BE2C (cell line): Measurements from ENCODE around the gene SKI.

ENCODE experiments used
- DNase-seq: peaks from one replicate; pipeline ENCODE4 v3.0.0-alpha.2; 2020
- H3K27me3 ChIP-seq: fragments of 250-450 bp; sonication (Bioruptor Pico); 2 replicates; pipeline ENCODE4 v1.5.1; 2020; ENCODE audit warnings: mild to moderate bottlenecking
- H3K36me3 ChIP-seq: fragments of 250-450 bp; sonication (Bioruptor Pico); 2 replicates; pipeline ENCODE4 v1.5.1; 2020; ENCODE audit warnings: mild to moderate bottlenecking
- H3K4me1 ChIP-seq: fragments of 250-450 bp; sonication (Bioruptor Pico); 2 replicates; pipeline ENCODE4 v1.5.1; 2020
- H3K4me3 ChIP-seq: 2 replicates; pipeline ENCODE4 v1.5.1; 2011; ENCODE audit warnings: low read depth, low read length
- H3K9me3 ChIP-seq: fragments of 250-450 bp; sonication (Bioruptor Pico); 2 replicates; pipeline ENCODE4 v1.5.1; 2020
- TF ChIP-seq, protein P1 (sequence below): IDR thresholded peaks from 2 replicates; pipeline ENCODE4 v1.5.1; 2012; ENCODE audit warnings: mild to moderate bottlenecking, low read depth, low read length

Gene SKI

DNA sequence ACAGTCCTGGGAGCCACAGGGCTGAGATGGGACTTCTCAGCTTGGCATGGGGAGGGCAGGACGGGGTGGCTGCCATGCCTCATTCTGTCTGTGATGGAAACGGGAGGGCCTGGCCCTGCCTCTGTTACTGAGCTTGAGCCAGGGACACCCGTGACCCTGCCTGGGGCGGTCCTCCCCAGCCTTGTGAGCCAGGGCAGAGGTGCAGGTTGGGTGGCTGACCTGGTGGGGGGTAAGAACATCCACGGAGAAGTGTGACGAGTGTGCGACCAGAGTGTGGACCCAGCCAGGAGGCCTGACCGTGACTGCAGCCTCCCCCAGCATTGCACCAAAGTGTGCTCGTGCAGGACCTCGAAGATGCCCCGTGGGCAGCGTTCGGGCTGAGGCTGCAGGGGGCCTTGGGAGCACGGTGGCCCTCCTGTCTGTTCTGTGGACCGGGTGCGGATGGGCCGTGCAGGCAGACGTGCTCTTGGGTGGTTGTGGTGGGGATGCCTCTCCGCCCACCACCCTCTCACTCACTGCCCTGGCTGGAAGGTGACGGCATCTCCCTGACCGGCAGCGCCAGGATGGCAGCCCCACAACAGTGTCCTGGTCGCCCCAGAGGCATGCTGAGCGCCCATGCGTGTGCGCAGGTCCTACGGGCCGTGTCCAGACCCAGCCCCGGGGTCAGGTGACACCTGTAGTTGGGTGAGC lies 45.4 kb downstream of the SKI start:
- Histone ChIP-seq H3K36me3 (no peaks in the 10 kb centered on the region), H3K27me3 (no peaks in the 10 kb centered on the region), H3K4me1 (no peaks in the 10 kb centered on the region), H3K9me3 (no peaks in the 10 kb centered on the region), H3K4me3 (no peak overlapping the region)
- TF ChIP-seq, protein P1, sequence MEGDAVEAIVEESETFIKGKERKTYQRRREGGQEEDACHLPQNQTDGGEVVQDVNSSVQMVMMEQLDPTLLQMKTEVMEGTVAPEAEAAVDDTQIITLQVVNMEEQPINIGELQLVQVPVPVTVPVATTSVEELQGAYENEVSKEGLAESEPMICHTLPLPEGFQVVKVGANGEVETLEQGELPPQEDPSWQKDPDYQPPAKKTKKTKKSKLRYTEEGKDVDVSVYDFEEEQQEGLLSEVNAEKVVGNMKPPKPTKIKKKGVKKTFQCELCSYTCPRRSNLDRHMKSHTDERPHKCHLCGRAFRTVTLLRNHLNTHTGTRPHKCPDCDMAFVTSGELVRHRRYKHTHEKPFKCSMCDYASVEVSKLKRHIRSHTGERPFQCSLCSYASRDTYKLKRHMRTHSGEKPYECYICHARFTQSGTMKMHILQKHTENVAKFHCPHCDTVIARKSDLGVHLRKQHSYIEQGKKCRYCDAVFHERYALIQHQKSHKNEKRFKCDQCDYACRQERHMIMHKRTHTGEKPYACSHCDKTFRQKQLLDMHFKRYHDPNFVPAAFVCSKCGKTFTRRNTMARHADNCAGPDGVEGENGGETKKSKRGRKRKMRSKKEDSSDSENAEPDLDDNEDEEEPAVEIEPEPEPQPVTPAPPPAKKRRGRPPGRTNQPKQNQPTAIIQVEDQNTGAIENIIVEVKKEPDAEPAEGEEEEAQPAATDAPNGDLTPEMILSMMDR = no peak
- DNase-seq = peak; percentile 2

DNA sequence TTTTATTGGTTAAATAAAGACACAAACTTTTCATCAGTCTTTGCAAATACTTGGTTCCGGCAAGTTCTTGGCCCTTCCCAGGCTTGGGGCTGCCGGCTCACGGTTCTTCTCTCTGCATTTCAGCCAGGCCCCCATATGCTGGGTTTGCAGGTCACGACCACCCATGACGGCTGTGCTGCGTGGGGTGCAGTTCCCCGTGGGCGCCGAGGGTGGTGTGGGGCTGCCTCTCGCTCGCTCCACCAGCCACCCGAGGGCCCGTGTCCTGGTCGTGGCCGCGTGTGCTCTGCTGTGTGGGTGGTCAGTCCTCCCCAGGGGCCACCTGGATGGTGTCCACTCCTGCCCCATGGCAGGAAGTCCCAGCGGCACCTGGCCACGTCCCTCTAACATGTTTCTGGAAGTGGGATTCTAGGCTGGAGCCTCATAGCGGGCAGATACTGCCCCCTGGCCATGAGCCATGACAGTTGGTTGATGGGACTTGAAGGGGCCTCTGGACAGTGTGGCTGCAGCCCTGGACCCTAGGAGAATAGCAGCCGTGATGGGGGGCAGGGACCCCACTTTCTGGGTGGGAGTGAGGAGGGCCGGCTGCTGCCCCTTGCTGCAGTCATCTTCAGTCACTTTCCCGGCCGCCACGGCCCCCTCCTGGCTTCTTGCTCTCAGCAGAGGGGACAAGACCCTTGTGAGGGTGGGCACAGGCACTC lies 46.3 kb downstream of the SKI start:
- Histone ChIP-seq H3K4me3 (no peak overlapping the region), H3K4me1 (no peaks in the 10 kb centered on the region), H3K27me3 (no peaks in the 10 kb centered on the region), H3K9me3 (no peaks in the 10 kb centered on the region), H3K36me3 (no peaks in the 10 kb centered on the region)
- DNase-seq = no peak
- TF ChIP-seq, protein P1 = no peak

DNA sequence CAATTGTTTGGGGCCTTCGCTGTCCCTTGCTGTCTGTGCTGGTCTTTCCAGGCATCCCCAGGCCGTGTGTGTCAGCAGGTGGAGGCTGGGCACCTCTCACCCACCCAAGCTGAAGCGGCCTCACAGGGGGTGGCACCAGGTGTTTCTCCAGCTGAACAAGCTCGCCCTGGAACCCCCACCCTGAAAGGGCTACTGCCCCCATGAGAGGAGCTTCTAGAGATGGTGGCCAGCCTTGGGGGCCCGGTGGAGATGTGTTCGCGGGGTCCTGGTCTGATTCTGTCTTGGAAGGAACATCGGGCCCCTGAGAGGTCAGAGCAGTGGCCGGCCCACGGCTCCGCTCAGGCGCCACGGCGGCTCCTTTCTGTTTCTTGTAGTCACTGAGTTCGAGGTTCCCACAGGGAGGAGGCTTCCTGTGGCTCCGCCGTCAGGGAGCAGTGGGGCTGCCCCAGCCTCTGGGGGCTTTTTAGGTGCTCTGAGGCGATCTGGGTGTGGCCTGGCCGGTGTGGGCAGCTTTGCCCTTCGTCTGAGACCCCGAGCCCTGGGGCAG lies 46.9 kb downstream of the SKI start:
- Histone ChIP-seq H3K4me1 (no peaks in the 10 kb centered on the region), H3K36me3 (no peaks in the 10 kb centered on the region), H3K4me3 (no peak overlapping the region), H3K27me3 (no peaks in the 10 kb centered on the region), H3K9me3 (no peaks in the 10 kb centered on the region)
- DNase-seq = no peak
- TF ChIP-seq, protein P1 = no peak

DNA sequence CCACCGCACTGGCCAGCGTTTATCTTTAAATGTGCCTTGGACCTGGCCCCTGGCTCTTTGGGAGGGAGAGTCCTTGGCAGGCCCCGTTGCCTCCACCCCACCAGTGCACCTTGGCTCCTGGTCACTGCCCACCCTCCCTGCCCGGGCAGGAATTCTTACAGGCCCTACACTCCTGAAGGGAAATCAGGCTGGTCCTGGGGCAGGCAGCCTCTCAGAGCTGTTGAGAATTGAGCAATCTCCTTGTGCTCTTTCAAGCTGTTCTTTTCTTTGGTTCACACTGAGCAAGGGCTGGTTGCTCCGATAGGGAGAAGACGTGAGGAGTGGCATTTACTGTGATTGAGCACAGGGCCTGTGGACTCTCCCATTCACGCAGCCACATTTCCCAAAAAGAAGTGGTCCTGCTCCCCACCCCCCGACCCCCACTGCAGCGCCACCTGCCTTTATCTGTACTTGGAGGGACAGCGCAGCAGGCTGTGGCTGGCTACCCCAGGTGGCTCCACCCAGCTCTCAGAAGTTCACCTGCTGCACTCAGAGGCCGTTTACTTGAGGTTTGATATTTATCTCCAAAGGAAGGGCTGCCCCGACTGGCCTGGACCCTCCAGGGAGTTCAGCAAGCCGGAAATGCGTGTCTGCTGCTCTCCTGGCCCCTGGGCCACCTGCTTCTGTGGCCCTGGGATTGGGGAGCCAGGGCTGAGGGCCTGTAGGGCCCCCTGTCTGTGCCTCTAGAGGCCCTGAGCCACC lies 47.8 kb downstream of the SKI start:
- no peak for DNase-seq
- Histone ChIP-seq H3K4me3 (no peak overlapping the region), H3K4me1 (no peaks in the 10 kb centered on the region), H3K36me3 (no peaks in the 10 kb centered on the region), H3K27me3 (no peaks in the 10 kb centered on the region), H3K9me3 (no peaks in the 10 kb centered on the region)
- TF ChIP-seq, protein P1 = no peak

DNA sequence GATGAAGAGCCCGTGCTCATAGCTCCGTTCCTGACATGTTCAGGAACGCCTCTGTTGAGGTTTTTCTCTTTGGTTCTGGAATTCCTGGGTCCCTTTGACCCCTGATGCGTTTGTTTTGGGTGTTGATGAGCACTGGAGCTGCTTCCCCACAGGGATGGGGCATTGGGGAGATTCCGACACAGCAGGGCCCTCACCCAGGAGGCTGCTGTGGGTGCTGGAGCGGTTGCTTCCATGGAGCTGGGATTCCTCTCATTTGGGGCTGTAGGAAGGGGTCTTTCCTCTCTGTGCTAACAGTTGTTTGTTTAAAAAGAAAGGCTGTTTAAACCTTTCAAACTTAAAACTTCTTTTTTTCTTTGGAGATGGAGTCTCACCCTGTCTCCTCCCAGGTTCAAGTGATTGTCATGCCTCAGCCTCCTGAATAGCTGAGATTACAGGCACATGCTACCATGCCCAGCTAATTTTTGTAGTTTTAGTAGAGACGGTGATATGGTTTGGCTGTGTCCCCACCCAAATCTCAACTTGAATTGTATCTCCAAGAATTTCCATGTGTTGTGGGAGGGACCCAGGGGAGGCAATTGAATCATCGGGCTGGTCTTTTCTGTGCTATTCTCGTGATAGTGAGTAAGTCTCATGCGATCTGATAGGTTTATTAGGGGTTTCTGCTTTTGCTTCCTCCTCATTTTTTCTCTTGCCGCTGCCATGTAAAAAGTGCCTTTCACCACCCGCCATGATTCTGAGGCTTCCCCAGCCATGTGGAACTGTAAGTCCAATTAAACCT lies 48.9 kb downstream of the SKI start:
- H3K27me3 ChIP-seq = no peaks in the 10 kb centered on the region
- H3K9me3 ChIP-seq = no peaks in the 10 kb centered on the region
- TF ChIP-seq, protein P1 = no peak
- H3K4me3 ChIP-seq = no peak overlapping the region
- H3K4me1 ChIP-seq = no peaks in the 10 kb centered on the region
- no peak for DNase-seq
- no peaks in the 10 kb centered on the region for H3K36me3 ChIP-seq
